ENCODE measurements around the gene PAEP. TPM values are rescaled to one million over a fixed set of nuclear protein-coding genes. Genes with fewer than 3 reads are reported as not detected.

PAEP gene
- total RNA-seq, 1 donor from 2014 or later, result not detected

DNA sequence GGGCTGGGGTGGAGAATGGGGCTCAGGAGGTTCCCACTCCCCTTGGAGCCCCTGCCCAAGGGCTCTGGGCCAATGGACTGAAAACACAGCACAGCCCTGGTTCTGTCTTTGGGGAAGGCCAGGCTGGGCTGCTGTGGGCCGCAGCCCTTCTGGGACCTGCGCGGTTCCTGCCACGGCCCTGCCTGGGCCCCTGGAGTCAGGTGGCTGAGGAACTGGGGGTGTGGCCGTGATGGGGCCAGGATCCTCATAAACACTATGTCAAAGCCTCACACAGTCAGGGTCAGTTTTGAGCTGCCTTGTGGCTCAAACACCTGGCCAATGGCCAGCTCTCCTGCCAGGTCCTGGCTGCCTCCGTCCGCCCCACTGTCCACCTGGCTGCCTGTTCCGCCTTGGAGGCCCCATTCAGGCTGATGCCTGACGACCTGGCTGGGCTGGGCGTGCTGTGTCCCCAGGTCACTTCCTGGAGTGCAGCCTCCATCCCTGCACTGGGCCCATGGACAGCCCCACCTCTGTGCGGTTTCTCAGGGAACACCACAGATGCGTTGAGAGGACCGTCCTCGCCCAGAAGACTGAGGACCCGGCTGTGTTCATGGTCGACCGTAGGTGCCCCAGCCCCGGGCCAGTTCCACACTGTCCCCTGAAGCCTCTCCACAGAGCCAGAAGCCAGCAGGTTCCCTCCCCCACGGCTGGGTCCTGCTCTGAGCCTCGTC is 27.5 kb downstream of the PAEP start:
- DNase-seq, result no peak
- Histone ChIP-seq H3K9me3 (replicated peaks) (no peaks in the 10 kb centered on the region), H3K4me3 (no peak overlapping the region), H3K36me3 (no peaks in the 10 kb centered on the region), H3K27ac (replicated peaks) (no peak overlapping the region), H3K27me3 (ENCODE audit: low read depth) (peaks cover 50% of the 10 kb centered on the region), H3K4me1 (no peaks in the 10 kb centered on the region)
- TF ChIP-seq, protein P1, sequence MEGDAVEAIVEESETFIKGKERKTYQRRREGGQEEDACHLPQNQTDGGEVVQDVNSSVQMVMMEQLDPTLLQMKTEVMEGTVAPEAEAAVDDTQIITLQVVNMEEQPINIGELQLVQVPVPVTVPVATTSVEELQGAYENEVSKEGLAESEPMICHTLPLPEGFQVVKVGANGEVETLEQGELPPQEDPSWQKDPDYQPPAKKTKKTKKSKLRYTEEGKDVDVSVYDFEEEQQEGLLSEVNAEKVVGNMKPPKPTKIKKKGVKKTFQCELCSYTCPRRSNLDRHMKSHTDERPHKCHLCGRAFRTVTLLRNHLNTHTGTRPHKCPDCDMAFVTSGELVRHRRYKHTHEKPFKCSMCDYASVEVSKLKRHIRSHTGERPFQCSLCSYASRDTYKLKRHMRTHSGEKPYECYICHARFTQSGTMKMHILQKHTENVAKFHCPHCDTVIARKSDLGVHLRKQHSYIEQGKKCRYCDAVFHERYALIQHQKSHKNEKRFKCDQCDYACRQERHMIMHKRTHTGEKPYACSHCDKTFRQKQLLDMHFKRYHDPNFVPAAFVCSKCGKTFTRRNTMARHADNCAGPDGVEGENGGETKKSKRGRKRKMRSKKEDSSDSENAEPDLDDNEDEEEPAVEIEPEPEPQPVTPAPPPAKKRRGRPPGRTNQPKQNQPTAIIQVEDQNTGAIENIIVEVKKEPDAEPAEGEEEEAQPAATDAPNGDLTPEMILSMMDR (IDR thresholded peaks at IDR 0.05; ENCODE audit: borderline replicate concordance), result no peak
- intact Hi-C loops (cut with micrococcal nuclease), result no loop called here

DNA sequence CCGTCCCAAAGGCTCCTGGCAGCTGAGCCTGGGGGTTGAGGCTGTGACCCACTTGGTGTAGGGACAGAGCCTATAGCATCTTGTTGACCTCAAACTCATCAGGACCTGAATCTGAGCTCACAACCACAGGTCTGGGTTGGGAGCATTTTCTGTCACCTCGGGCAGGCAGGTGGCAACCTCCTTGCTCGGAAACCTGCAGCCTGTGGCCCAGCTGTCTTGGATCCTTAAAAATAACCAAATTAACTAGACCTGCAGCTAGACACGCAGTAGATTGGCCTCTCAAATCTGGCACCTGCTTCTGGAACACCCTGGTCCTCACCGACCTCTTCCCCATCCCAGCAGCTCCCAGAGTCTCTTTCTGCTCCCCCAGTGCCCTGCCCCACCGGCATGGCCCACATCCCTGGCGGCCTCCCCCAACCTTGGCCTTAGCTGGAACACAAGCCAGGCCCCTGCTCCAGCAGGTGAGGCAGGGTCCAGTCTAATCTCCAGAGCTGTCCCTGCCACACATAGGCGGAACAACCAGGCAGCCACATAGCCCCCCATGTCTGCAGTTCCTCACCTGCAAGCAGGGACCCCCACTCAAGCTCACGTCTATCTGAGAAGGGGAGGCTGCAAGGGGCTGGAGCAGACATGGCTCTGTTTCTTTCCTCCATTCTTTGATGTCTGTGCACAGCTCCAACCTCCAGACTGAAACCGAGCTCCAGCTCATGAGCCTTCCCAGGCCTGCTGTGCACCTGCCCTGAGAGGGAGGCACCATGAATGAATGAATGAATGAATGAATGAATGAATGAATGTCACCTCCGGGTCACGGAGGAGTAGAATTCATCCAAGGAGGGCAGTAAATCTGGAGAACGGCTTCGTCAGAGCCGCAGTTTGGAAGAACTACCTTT is 28.3 kb downstream of the PAEP start:
- intact Hi-C loops (cut with micrococcal nuclease), result no loop called here
- Histone ChIP-seq H3K4me1 (no peaks in the 10 kb centered on the region), H3K27me3 (ENCODE audit: low read depth) (peaks cover 50% of the 10 kb centered on the region), H3K36me3 (no peaks in the 10 kb centered on the region), H3K9me3 (replicated peaks) (peaks cover 7% of the 10 kb centered on the region), H3K27ac (replicated peaks) (no peak overlapping the region), H3K4me3 (no peak overlapping the region)
- DNase-seq, result no peak
- TF ChIP-seq, protein P1 (IDR thresholded peaks at IDR 0.05; ENCODE audit: borderline replicate concordance), result no peak

DNA sequence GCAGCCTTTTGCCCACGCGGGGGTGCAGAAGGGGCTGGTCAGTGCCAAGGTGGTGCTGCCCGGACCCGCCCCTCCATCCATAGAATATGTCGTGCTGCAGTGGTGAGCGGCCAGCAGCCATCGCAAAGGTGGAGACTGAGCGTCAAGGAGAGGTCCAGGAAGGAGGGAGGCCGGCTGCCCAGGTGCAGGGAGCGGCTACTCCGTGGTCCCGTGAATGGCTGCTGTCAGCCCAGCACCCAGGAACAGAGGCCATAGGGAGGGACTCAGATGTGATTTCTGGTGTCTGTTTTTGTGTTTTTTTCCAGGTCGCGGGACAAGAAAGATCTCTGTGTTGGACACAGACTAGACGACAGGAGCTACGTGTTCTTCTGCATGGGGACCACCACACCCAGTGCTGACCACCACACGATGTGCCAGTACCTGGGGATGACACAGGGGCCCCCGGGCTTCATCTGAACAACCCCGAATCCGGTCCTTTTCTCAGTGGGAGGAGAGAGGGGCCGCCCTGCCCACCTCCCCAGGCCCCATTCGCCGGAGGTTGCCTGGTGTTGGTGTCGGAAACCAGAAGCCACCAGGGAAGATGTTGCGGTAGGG is 29.0 kb downstream of the PAEP start:
- Histone ChIP-seq H3K36me3 (no peaks in the 10 kb centered on the region), H3K27ac (replicated peaks) (no peak overlapping the region), H3K27me3 (ENCODE audit: low read depth) (peaks cover 49% of the 10 kb centered on the region), H3K4me1 (no peaks in the 10 kb centered on the region), H3K9me3 (replicated peaks) (peaks cover 15% of the 10 kb centered on the region), H3K4me3 (no peak overlapping the region)
- no peak for DNase-seq
- intact Hi-C loops (cut with micrococcal nuclease), result no loop called here
- TF ChIP-seq, protein P1 (IDR thresholded peaks at IDR 0.05; ENCODE audit: borderline replicate concordance), result no peak

DNA sequence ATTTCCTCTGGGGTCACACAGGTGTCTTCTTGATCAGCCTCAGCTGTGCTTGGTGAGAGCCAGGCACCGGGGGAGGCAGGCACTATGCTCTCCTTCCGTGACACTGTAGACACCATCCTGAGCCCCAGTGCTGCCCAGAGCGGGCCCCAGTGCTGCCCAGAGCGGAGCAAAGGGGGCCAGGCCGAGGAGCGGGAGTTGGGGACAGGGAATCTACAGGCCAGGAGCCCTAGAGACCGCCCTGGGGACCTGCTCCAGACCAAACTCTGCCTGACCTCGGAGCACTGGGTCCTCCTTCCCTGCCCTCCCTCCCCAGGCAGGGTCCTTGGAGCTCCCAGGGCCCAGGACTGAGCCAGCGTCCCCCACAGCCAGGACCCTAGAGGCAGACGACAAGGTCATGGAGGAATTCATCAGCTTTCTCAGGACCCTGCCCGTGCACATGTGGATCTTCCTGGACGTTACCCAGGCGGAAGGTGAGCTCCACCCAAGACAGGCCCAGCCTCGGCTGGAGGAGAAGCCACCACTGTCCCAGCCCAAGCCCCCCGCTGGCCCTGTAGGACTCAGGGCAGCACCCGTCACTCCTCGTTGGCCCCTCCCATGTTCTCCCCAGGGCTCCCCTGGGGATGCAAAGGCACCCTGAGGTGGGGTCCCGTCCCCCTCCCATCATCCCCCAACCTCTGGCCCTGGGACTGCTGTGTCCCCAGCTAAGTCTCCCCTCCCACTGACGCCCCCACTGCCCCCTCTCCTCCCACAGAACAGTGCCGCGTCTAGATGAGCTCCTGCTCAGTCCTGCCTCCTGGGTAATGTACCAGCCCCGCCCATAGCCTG is 30.2 kb downstream of the PAEP start:
- H3K36me3 ChIP-seq, result no peaks in the 10 kb centered on the region
- TF ChIP-seq, protein P1 (IDR thresholded peaks at IDR 0.05; ENCODE audit: borderline replicate concordance), result no peak
- H3K27me3 ChIP-seq (ENCODE audit: low read depth), result peaks cover 44% of the 10 kb centered on the region
- H3K4me1 ChIP-seq, result no peaks in the 10 kb centered on the region
- H3K27ac ChIP-seq (replicated peaks), result no peak overlapping the region
- intact Hi-C loops (cut with micrococcal nuclease), result no loop called here
- H3K9me3 ChIP-seq (replicated peaks), result peaks cover 24% of the 10 kb centered on the region
- no peak for DNase-seq
- H3K4me3 ChIP-seq, result no peak overlapping the region

DNA sequence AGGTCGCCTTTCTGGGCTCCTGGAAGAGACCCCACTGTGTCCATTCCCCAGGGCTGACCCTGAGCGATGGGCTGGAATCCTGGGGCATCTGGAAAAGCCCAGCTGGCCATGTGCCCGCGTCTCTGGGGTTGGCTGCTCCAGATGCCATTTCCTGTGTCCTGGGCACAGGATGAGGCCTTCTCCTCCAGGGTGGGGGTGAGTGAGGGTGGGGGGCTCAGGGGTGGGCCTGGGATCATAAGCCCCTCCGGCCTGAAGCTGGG is 30.7 kb downstream of the PAEP start:
- TF ChIP-seq, protein P1 (IDR thresholded peaks at IDR 0.05; ENCODE audit: borderline replicate concordance), result no peak
- Histone ChIP-seq H3K9me3 (replicated peaks) (peaks cover 24% of the 10 kb centered on the region), H3K4me1 (no peaks in the 10 kb centered on the region), H3K27me3 (ENCODE audit: low read depth) (peaks cover 48% of the 10 kb centered on the region), H3K27ac (replicated peaks) (no peak overlapping the region), H3K36me3 (no peaks in the 10 kb centered on the region), H3K4me3 (no peak overlapping the region)
- DNase-seq, result no peak
- intact Hi-C loops (cut with micrococcal nuclease), result no loop called here

All from left ventricle myocardium inferior (tissue), 1 donor.